H1 (cell line): Measurements from ENCODE around the gene AVP. TPM values are rescaled to one million over a fixed set of nuclear protein-coding genes. Genes with fewer than 3 reads are reported as not detected.

ENCODE experiments used
- CTCF ChIA-PET: fragments of 300-600 bp; sonication (Branson Sonifier 250); formaldehyde crosslinking; loops from one replicate; lab custom pipeline; 2021; ENCODE audit not compliant: partially characterized antibody; lab: Charles Lee
- POLR2A ChIA-PET: fragments of 300-600 bp; sonication (Branson Sonifier 250); formaldehyde crosslinking; loops from one replicate; lab custom pipeline; 2021; ENCODE audit warnings: inconsistent platforms; ENCODE audit not compliant: partially characterized antibody; lab: Charles Lee
- DNase-seq, 2 experiments: peaks; one replicate each; pipeline versions ENCODE4 v3.0.0 to v3.0.0-alpha.2; 2010 to 2022; ENCODE audit warnings: low spot score in 2 of 2, low read depth in 1 of 2, mixed read lengths in 1 of 2
- FAIRE-seq: peaks from 2 replicates; lab custom pipeline; 2011; peaks lifted over from hg19 to GRCh38; lab: Jason Lieb, UNC
- H2AFZ ChIP-seq: 2 replicates; pipeline ENCODE4 v1.8.1; 2012; ENCODE audit warnings: low read length, inconsistent platforms
- H2AK5ac ChIP-seq: 2 replicates; pipeline ENCODE4 v1.6.1; 2013; ENCODE audit warnings: low read depth, low read length
- H2BK120ac ChIP-seq: replicated peaks from 2 replicates; pipeline ENCODE3; 2013; ENCODE audit warnings: low read depth, low read length, inconsistent platforms
- H2BK12ac ChIP-seq: 2 replicates; pipeline ENCODE4 v1.6.1; 2013; ENCODE audit warnings: low read depth, low read length
- H2BK15ac ChIP-seq: 2 replicates; pipeline ENCODE4 v1.6.1; 2013; ENCODE audit warnings: low read length
- H2BK20ac ChIP-seq: 2 replicates; pipeline ENCODE4 v1.6.1; 2013; ENCODE audit warnings: low read length
- H2BK5ac ChIP-seq: 2 replicates; pipeline ENCODE4 v1.6.1; 2013; ENCODE audit warnings: low read depth, low read length
- H3K14ac ChIP-seq: 2 replicates; pipeline ENCODE4 v1.6.1; 2013; ENCODE audit warnings: inconsistent platforms; ENCODE audit not compliant: insufficient read length
- H3K18ac ChIP-seq: 2 replicates; pipeline ENCODE4 v1.6.1; 2013; ENCODE audit warnings: low read length; ENCODE audit errors: extremely low read depth
- H3K23ac ChIP-seq: 2 replicates; pipeline ENCODE4 v1.6.1; 2013; ENCODE audit warnings: inconsistent platforms; ENCODE audit not compliant: insufficient read length
- H3K23me2 ChIP-seq: 2 replicates; pipeline ENCODE4 v1.6.1; 2013; ENCODE audit warnings: low read depth, low read length
- H3K27ac ChIP-seq: 2 replicates; pipeline ENCODE4 v1.6.1; 2011; ENCODE audit warnings: low read depth, low read length, inconsistent platforms
- H3K27me3 ChIP-seq, 4 experiments: replicated peaks in 1 of 4; 1 replicate in 1 of 4; 2 replicates in 3 of 4; pipeline versions ENCODE4 v1.6.1 to v1.8.1; 2011 to 2013; ENCODE audit warnings: low read length in 3 of 4, mild to moderate bottlenecking in 3 of 4, inconsistent platforms in 2 of 4, mixed read lengths in 2 of 4, moderate library complexity in 1 of 4; ENCODE audit not compliant: control insufficient read depth in 3 of 4, insufficient read depth in 3 of 4; ENCODE audit errors: extremely low read depth in 1 of 4
- H3K36me3 ChIP-seq, 4 experiments: 2 replicates each; pipeline versions ENCODE4 v1.6.1 to v1.8.1; 2011 to 2013; ENCODE audit warnings: mild to moderate bottlenecking in 4 of 4, low read length in 3 of 4, moderate library complexity in 2 of 4, control low read depth in 1 of 4, inconsistent platforms in 1 of 4; ENCODE audit not compliant: insufficient read depth in 4 of 4, control insufficient read depth in 2 of 4
- H3K4ac ChIP-seq: replicated peaks from 2 replicates; pipeline ENCODE3; 2013; ENCODE audit warnings: low read length, low read depth, mixed read lengths, inconsistent platforms; ENCODE audit not compliant: insufficient read length
- H3K4me1 ChIP-seq, 4 experiments: replicated peaks in 1 of 4; 1 replicate in 1 of 4; 2 replicates in 3 of 4; pipeline versions ENCODE4 v1.6.1 to v1.8.1; 2011 to 2013; ENCODE audit warnings: low read length in 3 of 4, inconsistent platforms in 2 of 4, mixed read lengths in 1 of 4; ENCODE audit not compliant: insufficient read depth in 4 of 4, control insufficient read depth in 3 of 4
- H3K4me2 ChIP-seq, 2 experiments: 2 replicates each; pipeline versions ENCODE4 v1.6.1 to v1.8.1; 2011 to 2013; ENCODE audit warnings: low read depth in 2 of 2, low read length in 2 of 2, control low read depth in 1 of 2, inconsistent platforms in 1 of 2, mild to moderate bottlenecking in 1 of 2; ENCODE audit not compliant: insufficient read depth in 1 of 2
- H3K4me3 ChIP-seq, 4 experiments: fragments of 200-600, 300-600 bp in 1 of 4; sonication (generic), shearing (Covaris generic), sonication (Bioruptor Twin) in 1 of 4; 2 replicates each; pipeline versions ENCODE4 v1.5.1 to v1.8.1; 2011 to 2016; ENCODE audit warnings: low read length in 4 of 4, low read depth in 3 of 4, control low read depth in 2 of 4, inconsistent platforms in 2 of 4, mild to moderate bottlenecking in 2 of 4, mixed read lengths in 1 of 4, moderate library complexity in 1 of 4; ENCODE audit not compliant: insufficient read depth in 2 of 4; ENCODE audit errors: extremely low read depth in 1 of 4
- H3K56ac ChIP-seq: replicated peaks from 2 replicates; pipeline ENCODE3; 2013; ENCODE audit warnings: low read depth, mild to moderate bottlenecking, mixed read lengths, low read length, inconsistent platforms; ENCODE audit not compliant: insufficient read length
- H3K79me1 ChIP-seq: 2 replicates; pipeline ENCODE4 v1.6.1; 2013; ENCODE audit warnings: low read depth, low read length, control low read depth
- H3K79me2 ChIP-seq, 2 experiments: 2 replicates each; pipeline versions ENCODE4 v1.6.1 to v1.8.1; 2012 to 2013; ENCODE audit warnings: low read length in 2 of 2, mild to moderate bottlenecking in 2 of 2, inconsistent platforms in 1 of 2; ENCODE audit not compliant: insufficient read depth in 2 of 2, control insufficient read depth in 1 of 2
- H3K9ac ChIP-seq, 4 experiments: replicated peaks in 1 of 4; 1 replicate in 1 of 4; 2 replicates in 3 of 4; pipeline versions ENCODE4 v1.6.1 to v1.8.1; 2011 to 2013; ENCODE audit warnings: low read depth in 3 of 4, low read length in 3 of 4, control low read depth in 2 of 4, mild to moderate bottlenecking in 2 of 4, moderate library complexity in 2 of 4, inconsistent platforms in 1 of 4; ENCODE audit errors: extremely low read depth in 1 of 4
- H3K9me3 ChIP-seq, 2 experiments: 2 replicates each; pipeline versions ENCODE4 v1.6.1 to v1.8.1; 2012 to 2013; ENCODE audit warnings: mild to moderate bottlenecking in 2 of 2, moderate library complexity in 2 of 2, control low read depth in 1 of 2, inconsistent platforms in 1 of 2, low read depth in 1 of 2, low read length in 1 of 2, mixed read lengths in 1 of 2; ENCODE audit not compliant: insufficient read depth in 2 of 2
- H4K20me1 ChIP-seq, 2 experiments: replicated peaks in 1 of 2; 2 replicates each; pipeline versions ENCODE3 to v1.8.1; 2011 to 2013; ENCODE audit warnings: inconsistent platforms in 2 of 2, low read length in 2 of 2, mild to moderate bottlenecking in 1 of 2; ENCODE audit not compliant: insufficient read depth in 2 of 2, control insufficient read depth in 1 of 2
- H4K5ac ChIP-seq: 2 replicates; pipeline ENCODE4 v1.6.1; 2013; ENCODE audit warnings: low read length, low read depth, mixed read lengths, inconsistent platforms; ENCODE audit not compliant: insufficient read length
- H4K8ac ChIP-seq: 2 replicates; pipeline ENCODE4 v1.8.0; 2013; ENCODE audit warnings: mild to moderate bottlenecking, moderate library complexity, low read length, inconsistent platforms; ENCODE audit not compliant: insufficient read depth; ENCODE audit errors: extremely low read depth
- H4K91ac ChIP-seq: replicated peaks from 2 replicates; pipeline ENCODE3; 2013; ENCODE audit warnings: low read length, mixed read lengths, inconsistent platforms; ENCODE audit not compliant: insufficient read length
- ASH2L ChIP-seq: fragments of 200-600, 300-600 bp; sonication (generic); IDR thresholded peaks from one replicate; pipeline ENCODE4 v1.7.1; 2017; ENCODE audit warnings: low read length
- E2F6 ChIP-seq: IDR thresholded peaks from 2 replicates; pipeline ENCODE4 v1.6.1; 2012; ENCODE audit warnings: inconsistent platforms
- EZH2 ChIP-seq: fragments of 200-600 bp; sonication (generic); IDR thresholded peaks from 2 replicates; pipeline ENCODE4 v1.7.1; 2012; ENCODE audit warnings: low read depth, mild to moderate bottlenecking, moderate library complexity, low read length, inconsistent platforms; ENCODE audit not compliant: severe bottlenecking
- GABPA ChIP-seq: IDR thresholded peaks from 2 replicates; pipeline ENCODE4 v1.6.1; 2011; ENCODE audit warnings: mild to moderate bottlenecking, low read length, moderate library complexity, borderline replicate concordance; ENCODE audit not compliant: insufficient read depth
- KDM4A ChIP-seq: IDR thresholded peaks from one replicate; pipeline ENCODE4 v1.7.1; 2012; ENCODE audit warnings: low read depth, mild to moderate bottlenecking, moderate library complexity, low read length, inconsistent platforms; ENCODE audit not compliant: severe bottlenecking
- MAX ChIP-seq: IDR thresholded peaks from 2 replicates; pipeline ENCODE4 v1.6.1; 2012; ENCODE audit warnings: inconsistent platforms
- SUZ12 ChIP-seq: fragments of 200-600 bp; sonication (generic); IDR thresholded peaks from 2 replicates; pipeline ENCODE4 v1.6.1; 2012; ENCODE audit warnings: mild to moderate bottlenecking, inconsistent platforms, low read length, moderate library complexity, mixed read lengths
- TBP ChIP-seq: IDR thresholded peaks from 2 replicates; pipeline ENCODE4 v1.6.1; 2011; ENCODE audit warnings: low read depth, low read length, improper control_type of control experiment
- WGBS, 2 experiments: shearing (Covaris generic) in 1 of 2; methylation state at CpG; one replicate each; pipeline versions ENCODE4 v1.1.6 to v1.1.7; 2013 to 2015; ENCODE audit warnings: low lambda C conversion rate in 2 of 2, mixed read lengths in 2 of 2, inconsistent platforms in 1 of 2, low coverage in 1 of 2, missing lambda C conversion rate in 1 of 2; ENCODE audit not compliant: insufficient replicate concordance in 2 of 2, insufficient coverage in 1 of 2, insufficient read length in 1 of 2; ENCODE audit errors: extremely low coverage in 1 of 2, missing lambda C conversion rate in 1 of 2; 5-methylcytosine and 5-hydroxymethylcytosine counted together
- polyA plus RNA-seq, 7 experiments: library from polyadenylated mRNA; depleted of rRNA in 3 of 7; stranded (reverse) in 5 of 7; unstranded in 2 of 7; fragments of >200 nt in 5 of 7; fragments of 200-250 nt in 2 of 7; gene quantifications; 1 replicate in 5 of 7; 2 replicates in 1 of 7; 4 replicates in 1 of 7; pipeline versions ENCODE4 v1.2.1 to v1.2.3, GENCODE V29; 2011 to 2013; ENCODE audit warnings: missing spikeins in 2 of 7, mixed read lengths in 2 of 7
- total RNA-seq: library from RNA; stranded (reverse); fragmentation: NEBNext Ultra II Directional; extraction: Animal tissue kit (Norgen Biotek cat#: 25700); gene quantifications from 2 replicates; pipeline ENCODE4 v1.2.1, GENCODE V29; 2021

The AVP gene
- total and polyA plus RNA-seq, 2 of the 8 experiments (the other 6 are each of a cell fraction or from before 2014, with no cell fraction given) = 0.18 TPM; not detected in 1

GRCh38 chr20:3071610-3072529 is 12.7 kb downstream of the AVP start, which contains the start of gene OXT:
OXT (plus strand) TSS chr20:3071620; CDS start chr20:3071656, 36 bp downstream.
- peak within 1 kb of the TSS; percentile 46 to 72 for H3K4me2 ChIP-seq

More at GRCh38 chr20:3071610-3072529, 12.7 kb downstream of the AVP start, which contains the start of gene OXT:
- ChIA-PET POLR2A (interaction anchor here (1.2 to 1.8 kb wide), 7 partner anchors 8 to 35 kb away, joined by 3 to 6 read pairs (median 4); partner anchors contain the start of genes GNRH2 and MRPS26), CTCF (interaction anchor here (1.0 to 2.3 kb wide), 5 partner anchors 11 to 97 kb away, joined by 3 to 8 read pairs (median 4); no protein-coding TSS in a partner anchor)
- no peak within 1 kb of the TSS for H3K56ac ChIP-seq
- peaks cover 2 to 5% of the 10 kb centered on the region in 2 experiments; a peak in 2 of 4 replicates for H3K9me3 ChIP-seq
- no peak within 1 kb of the TSS for H2BK12ac ChIP-seq
- H3K9ac ChIP-seq = no peak within 1 kb of the TSS
- H2AK5ac ChIP-seq = no peak within 1 kb of the TSS
- H3K27me3 ChIP-seq = peaks cover 11 to 30% (median 27%) of the 10 kb centered on the region in 4 experiments
- peaks cover 3% of the 10 kb centered on the region; the same call in 1 of the 2 replicates for H3K23me2 ChIP-seq
- no peak within 1 kb of the TSS for H2BK120ac ChIP-seq
- H3K79me1 ChIP-seq = no peaks in the 10 kb centered on the region
- no peak within 1 kb of the TSS for H2BK15ac ChIP-seq
- H2BK5ac ChIP-seq = 0 out of 2 replicates have a peak within 1 kb of the TSS, but pooled peaks have one; percentile 66
- peak within 1 kb of the TSS; percentile 71; the same call in 1 of the 2 replicates for H3K18ac ChIP-seq
- H3K36me3 ChIP-seq = no peaks in the 10 kb centered on the region
- H2BK20ac ChIP-seq = peak within 1 kb of the TSS; percentile 48; the same call in 1 of the 2 replicates
- no peaks in the 10 kb centered on the region for H3K79me2 ChIP-seq
- H4K5ac ChIP-seq = no peak within 1 kb of the TSS
- H3K4me3 ChIP-seq = peak within 1 kb of the TSS; percentile 14 to 61 (median 18); a peak in 6 of 8 replicates
- no peaks in the 10 kb centered on the region for H4K20me1 ChIP-seq
- H3K14ac ChIP-seq = no peak within 1 kb of the TSS
- H4K8ac ChIP-seq = peak within 1 kb of the TSS; percentile 85; the same call in 1 of the 2 replicates
- H3K4ac ChIP-seq = peak within 1 kb of the TSS; percentile 85
- TF ChIP-seq TBP = no peak
- TF ChIP-seq EZH2 = peak; percentile 69
- peak; percentile 97 for TF ChIP-seq MAX
- TF ChIP-seq E2F6 = peak; percentile 96
- peak; percentile 54 for TF ChIP-seq ASH2L
- TF ChIP-seq SUZ12 = peak; percentile 52
- TF ChIP-seq GABPA = no peak
- TF ChIP-seq KDM4A = peak; percentile 53
- DNase-seq = peak in 1 of 2 experiments; percentile 74
- no peak for FAIRE-seq
- 19% methylated on average over 53 of the region's 95 CpGs; no CpG with 5 or more reads in 1 of the 2 experiments for WGBS, 2 experiments
- H2AFZ ChIP-seq = peak within 1 kb of the TSS; percentile 6; the same call in 1 of the 2 replicates
- peaks cover 0 to 8% (median 3%) of the 10 kb centered on the region in 4 experiments; a peak in 5 of 7 replicates for H3K4me1 ChIP-seq
- H4K91ac ChIP-seq = no peak within 1 kb of the TSS
- H3K27ac ChIP-seq = no peak within 1 kb of the TSS
- no peak within 1 kb of the TSS for H3K23ac ChIP-seq
